ENCODE data around the gene SOWAHD. TPM values are rescaled to one million over a fixed set of nuclear protein-coding genes. Genes with fewer than 3 reads are reported as not detected.
A peak's percentile ranks its signal among the peaks of the same experiment; 100 is the strongest.
"Not testable (repeated sequence)": the region's sequence is repeated elsewhere in the genome, so short reads cannot be mapped to it uniquely, and the experiment has no call there.

SOWAHD gene
- 36.1 TPM for polyA plus RNA-seq

GRCh38 chrX:119757979-119758730 lies at the start of gene SOWAHD:
SOWAHD (plus strand) TSS chrX:119758588; CDS start chrX:119758668, 80 bp downstream.
- peak within 1 kb of the TSS; percentile 82 to 97 (median 91) for H3K4me3 Mint-ChIP-seq
- H3K36me3 Mint-ChIP-seq, result no peaks in the 10 kb centered on the region
- peak within 1 kb of the TSS; percentile 93 to 98 (median 98) for H3K27ac Mint-ChIP-seq
- peaks cover 54 to 63% (median 57%) of the 10 kb centered on the region in 3 donors for H3K4me1 Mint-ChIP-seq
- H3K27me3 Mint-ChIP-seq, result peaks cover 4% of the 10 kb centered on the region
- no peaks in the 10 kb centered on the region for H3K9me3 Mint-ChIP-seq

GRCh38 chrX:119708936-119709335 lies 49.5 kb upstream of the SOWAHD start:
- H3K9me3 Mint-ChIP-seq, result no peaks in the 10 kb centered on the region
- H3K4me3 Mint-ChIP-seq, result no peak overlapping the region
- no peaks in the 10 kb centered on the region for H3K36me3 Mint-ChIP-seq
- H3K27ac Mint-ChIP-seq, result no peak overlapping the region
- peaks cover 1 to 19% (median 10%) of the 10 kb centered on the region in 3 donors for H3K4me1 Mint-ChIP-seq
- H3K27me3 Mint-ChIP-seq, result no peaks in the 10 kb centered on the region

- Mint-ChIP-seq H3K27ac (peak overlapping the region in 1 of 3 donors; percentile 9), H3K27me3 (peaks cover 2% of the 10 kb centered on the region)
Measured at GRCh38 chrX:119709630-119710029, 48.8 kb upstream of the SOWAHD start.

GRCh38 chrX:119721487-119721886 lies 36.9 kb upstream of the SOWAHD start:
- Mint-ChIP-seq H3K36me3 (no peaks in the 10 kb centered on the region), H3K9me3 (no peaks in the 10 kb centered on the region), H3K27ac (no peak overlapping the region), H3K4me1 (peaks cover 0 to 3% (median 0%) of the 10 kb centered on the region in 3 donors), H3K27me3 (no peaks in the 10 kb centered on the region), H3K4me3 (no peak overlapping the region)

More at GRCh38 chrX:119709630-119710029, 48.8 kb upstream of the SOWAHD start:
- no peaks in the 10 kb centered on the region for H3K9me3 Mint-ChIP-seq
- H3K4me1 Mint-ChIP-seq, result peaks cover 1 to 15% (median 10%) of the 10 kb centered on the region in 3 donors
- H3K36me3 Mint-ChIP-seq, result no peaks in the 10 kb centered on the region
- H3K4me3 Mint-ChIP-seq, result no peak overlapping the region

- no peaks in the 10 kb centered on the region for H3K36me3 Mint-ChIP-seq
- no peaks in the 10 kb centered on the region for H3K27me3 Mint-ChIP-seq
- no peak overlapping the region for H3K27ac Mint-ChIP-seq
- peaks cover 0 to 3% (median 0%) of the 10 kb centered on the region in 3 donors for H3K4me1 Mint-ChIP-seq
- no peaks in the 10 kb centered on the region for H3K9me3 Mint-ChIP-seq
- no peak overlapping the region for H3K4me3 Mint-ChIP-seq
Measured at GRCh38 chrX:119721926-119722325, 36.5 kb upstream of the SOWAHD start.

- peaks cover 4 to 8% (median 7%) of the 10 kb centered on the region in 3 donors for H3K4me1 Mint-ChIP-seq
- H3K4me3 Mint-ChIP-seq, result no peak overlapping the region
- peaks cover 4% of the 10 kb centered on the region for H3K27me3 Mint-ChIP-seq
- H3K27ac Mint-ChIP-seq, result no peak overlapping the region
- H3K36me3 Mint-ChIP-seq, result no peaks in the 10 kb centered on the region
- H3K9me3 Mint-ChIP-seq, result no peaks in the 10 kb centered on the region
Measured at GRCh38 chrX:119726900-119727555, 31.4 kb upstream of the SOWAHD start.

GRCh38 chrX:119728487-119728886 lies 29.9 kb upstream of the SOWAHD start:
- no peak overlapping the region for H3K4me3 Mint-ChIP-seq
- H3K27me3 Mint-ChIP-seq, result peaks cover 4% of the 10 kb centered on the region
- no peaks in the 10 kb centered on the region for H3K9me3 Mint-ChIP-seq
- peaks cover 4 to 7% (median 5%) of the 10 kb centered on the region in 3 donors for H3K4me1 Mint-ChIP-seq
- no peak overlapping the region for H3K27ac Mint-ChIP-seq
- no peaks in the 10 kb centered on the region for H3K36me3 Mint-ChIP-seq

GRCh38 chrX:119729408-119730201 lies 28.8 kb upstream of the SOWAHD start:
- Mint-ChIP-seq H3K4me3 (no peak overlapping the region), H3K36me3 (no peaks in the 10 kb centered on the region), H3K9me3 (no peaks in the 10 kb centered on the region)

GRCh38 chrX:119734897-119735339 lies 23.5 kb upstream of the SOWAHD start:
- H3K27me3 Mint-ChIP-seq, result peaks cover 7% of the 10 kb centered on the region
- H3K27ac Mint-ChIP-seq, result no peak overlapping the region

More at GRCh38 chrX:119729408-119730201, 28.8 kb upstream of the SOWAHD start:
- Mint-ChIP-seq H3K27ac (peak overlapping the region in 2 of 3 donors; percentile 20 to 78), H3K27me3 (peaks cover 4% of the 10 kb centered on the region), H3K4me1 (peaks cover 4 to 7% (median 5%) of the 10 kb centered on the region in 3 donors)

GRCh38 chrX:119735467-119735866 lies 22.9 kb upstream of the SOWAHD start:
- H3K36me3 Mint-ChIP-seq, result no peaks in the 10 kb centered on the region
- H3K27ac Mint-ChIP-seq, result no peak overlapping the region

More at GRCh38 chrX:119734897-119735339, 23.5 kb upstream of the SOWAHD start:
- Mint-ChIP-seq H3K4me3 (no peak overlapping the region), H3K4me1 (peaks cover under 1 to 2% (median under 1%) of the 10 kb centered on the region in 3 donors), H3K36me3 (no peaks in the 10 kb centered on the region), H3K9me3 (no peaks in the 10 kb centered on the region)

GRCh38 chrX:119736206-119736764 lies 22.1 kb upstream of the SOWAHD start:
- Mint-ChIP-seq H3K4me1 (no peaks in the 10 kb centered on the region), H3K9me3 (no peaks in the 10 kb centered on the region), H3K36me3 (no peaks in the 10 kb centered on the region), H3K27ac (no peak overlapping the region), H3K4me3 (no peak overlapping the region), H3K27me3 (peaks cover 7% of the 10 kb centered on the region)

More at GRCh38 chrX:119735467-119735866, 22.9 kb upstream of the SOWAHD start:
- peaks cover 7% of the 10 kb centered on the region for H3K27me3 Mint-ChIP-seq
- H3K4me1 Mint-ChIP-seq, result no peaks in the 10 kb centered on the region
- H3K9me3 Mint-ChIP-seq, result no peaks in the 10 kb centered on the region
- H3K4me3 Mint-ChIP-seq, result no peak overlapping the region

GRCh38 chrX:119738742-119739141 lies 19.6 kb upstream of the SOWAHD start:
- Mint-ChIP-seq H3K9me3 (no peaks in the 10 kb centered on the region), H3K4me3 (no peak overlapping the region), H3K27me3 (peaks cover 3% of the 10 kb centered on the region), H3K27ac (no peak overlapping the region), H3K36me3 (no peaks in the 10 kb centered on the region), H3K4me1 (no peaks in the 10 kb centered on the region)

GRCh38 chrX:119745283-119745848 lies 13.0 kb upstream of the SOWAHD start:
- Mint-ChIP-seq H3K9me3 (no peaks in the 10 kb centered on the region), H3K4me3 (no peak overlapping the region), H3K4me1 (no peaks in the 10 kb centered on the region), H3K36me3 (no peaks in the 10 kb centered on the region), H3K27ac (no peak overlapping the region), H3K27me3 (no peaks in the 10 kb centered on the region)

- H3K27ac Mint-ChIP-seq, H3K9me3 Mint-ChIP-seq, H3K36me3 Mint-ChIP-seq, H3K27me3 Mint-ChIP-seq, H3K4me3 Mint-ChIP-seq: not testable (repeated sequence)
- peaks cover 9 to 13% (median 11%) of the 10 kb centered on the region in 3 donors for H3K4me1 Mint-ChIP-seq
Measured at GRCh38 chrX:119750131-119750530, 8.3 kb upstream of the SOWAHD start.

Data from IgD-negative memory B cell (primary cell).